HG02970 (cell line): ENCODE measurements around the gene TRIM65.

Source experiments
- ATAC-seq: cut with Tn5 transposase; IDR thresholded peaks from one replicate; pipeline ENCODE4 v1.9.1; 2021; ENCODE audit warnings: mild to moderate bottlenecking, moderate library complexity, moderate number of reproducible peaks; ENCODE audit not compliant: unreplicated experiment, low FRiP score

The TRIM65 gene, protein sequence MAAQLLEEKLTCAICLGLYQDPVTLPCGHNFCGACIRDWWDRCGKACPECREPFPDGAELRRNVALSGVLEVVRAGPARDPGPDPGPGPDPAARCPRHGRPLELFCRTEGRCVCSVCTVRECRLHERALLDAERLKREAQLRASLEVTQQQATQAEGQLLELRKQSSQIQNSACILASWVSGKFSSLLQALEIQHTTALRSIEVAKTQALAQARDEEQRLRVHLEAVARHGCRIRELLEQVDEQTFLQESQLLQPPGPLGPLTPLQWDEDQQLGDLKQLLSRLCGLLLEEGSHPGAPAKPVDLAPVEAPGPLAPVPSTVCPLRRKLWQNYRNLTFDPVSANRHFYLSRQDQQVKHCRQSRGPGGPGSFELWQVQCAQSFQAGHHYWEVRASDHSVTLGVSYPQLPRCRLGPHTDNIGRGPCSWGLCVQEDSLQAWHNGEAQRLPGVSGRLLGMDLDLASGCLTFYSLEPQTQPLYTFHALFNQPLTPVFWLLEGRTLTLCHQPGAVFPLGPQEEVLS

DNA sequence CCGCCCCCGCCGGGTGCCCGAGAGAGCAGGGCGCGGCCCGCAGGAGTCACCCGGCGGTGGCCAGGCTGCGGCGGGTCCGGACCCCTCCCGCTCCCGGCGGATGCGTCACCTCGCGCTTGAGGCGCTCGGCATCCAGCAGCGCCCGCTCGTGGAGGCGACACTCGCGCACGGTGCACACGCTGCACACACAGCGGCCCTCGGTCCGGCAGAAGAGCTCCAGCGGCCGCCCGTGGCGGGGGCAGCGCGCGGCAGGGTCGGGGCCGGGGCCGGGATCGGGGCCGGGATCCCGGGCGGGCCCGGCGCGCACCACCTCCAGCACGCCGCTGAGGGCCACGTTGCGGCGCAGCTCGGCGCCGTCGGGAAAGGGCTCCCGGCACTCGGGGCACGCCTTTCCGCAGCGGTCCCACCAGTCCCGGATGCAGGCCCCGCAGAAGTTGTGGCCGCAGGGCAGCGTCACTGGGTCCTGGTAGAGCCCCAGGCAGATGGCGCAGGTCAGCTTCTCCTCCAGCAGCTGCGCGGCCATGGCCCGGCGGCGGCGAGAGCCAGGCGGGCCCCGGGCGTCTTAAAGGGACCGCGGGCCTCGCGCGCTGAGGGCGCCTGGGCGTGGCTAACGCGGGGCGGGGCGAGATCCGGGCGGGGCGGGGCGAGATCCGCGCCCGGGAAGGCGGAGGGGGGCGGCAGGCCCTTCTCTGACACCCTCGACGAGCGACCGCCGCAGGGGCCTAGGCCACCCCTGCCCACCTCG lies at the start of gene TRIM65:
TRIM65 (minus strand) TSS at position 537 of the 745 bp plus-strand sequence; CDS start at position 523, 14 bp downstream.
- ATAC-seq: peak; percentile 47

DNA sequence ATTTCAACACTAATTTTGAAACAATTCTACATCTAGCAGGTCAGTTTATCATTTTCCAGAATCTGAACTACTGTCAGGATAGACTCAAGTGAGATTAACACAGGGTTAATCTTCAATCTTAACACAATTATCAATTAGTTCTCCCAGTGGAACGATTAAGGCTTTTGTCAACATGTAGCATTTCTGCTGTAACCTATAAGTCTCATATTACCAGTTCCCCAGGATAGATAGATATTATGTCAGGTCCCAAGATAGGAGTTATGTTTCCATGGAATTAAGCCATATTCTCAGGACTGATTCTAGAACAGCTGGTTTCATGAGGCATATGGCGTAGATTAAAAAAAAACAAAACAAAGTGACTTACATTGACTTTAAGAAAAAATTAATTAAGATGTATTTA lies 48.5 kb upstream of the TRIM65 start:
- ATAC-seq: no peak

DNA sequence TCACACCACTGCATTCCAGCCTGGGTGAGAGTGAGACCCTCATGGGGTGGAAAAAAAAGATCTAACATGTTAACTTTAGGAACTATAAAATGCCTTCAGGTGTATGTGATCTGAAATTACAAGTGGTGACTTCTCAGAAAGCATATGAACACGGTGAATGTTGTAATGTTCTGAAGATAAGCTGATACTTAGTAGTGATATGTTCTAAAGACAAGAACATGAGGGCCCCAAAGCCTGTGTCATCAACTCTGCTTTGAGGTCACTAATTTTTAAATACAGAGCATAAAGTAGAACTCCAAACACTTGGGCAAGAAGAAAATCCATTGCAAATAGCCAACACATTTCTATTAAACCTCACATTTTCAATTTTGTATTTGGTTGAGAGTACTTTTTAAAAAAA lies 46.7 kb upstream of the TRIM65 start:
- ATAC-seq: no peak

DNA sequence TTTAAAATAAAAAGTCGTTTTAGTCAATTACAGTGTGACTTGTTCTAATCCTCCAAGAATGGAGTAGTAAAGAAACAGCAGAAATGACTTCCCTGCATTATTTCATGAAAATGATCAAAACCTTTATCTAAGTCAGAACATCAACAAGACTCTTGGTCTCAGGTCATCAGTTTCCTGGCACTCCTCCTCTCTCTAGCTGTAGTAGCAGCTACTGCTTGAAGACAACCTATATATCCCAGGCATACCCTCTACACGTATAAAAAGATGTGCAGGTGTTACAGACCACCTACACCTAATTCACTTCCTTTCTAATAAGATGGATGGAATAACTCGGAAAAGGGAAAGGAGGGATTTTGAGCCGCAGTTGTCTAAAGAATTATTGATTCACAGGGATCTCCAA lies 45.7 kb upstream of the TRIM65 start:
- ATAC-seq: no peak

DNA sequence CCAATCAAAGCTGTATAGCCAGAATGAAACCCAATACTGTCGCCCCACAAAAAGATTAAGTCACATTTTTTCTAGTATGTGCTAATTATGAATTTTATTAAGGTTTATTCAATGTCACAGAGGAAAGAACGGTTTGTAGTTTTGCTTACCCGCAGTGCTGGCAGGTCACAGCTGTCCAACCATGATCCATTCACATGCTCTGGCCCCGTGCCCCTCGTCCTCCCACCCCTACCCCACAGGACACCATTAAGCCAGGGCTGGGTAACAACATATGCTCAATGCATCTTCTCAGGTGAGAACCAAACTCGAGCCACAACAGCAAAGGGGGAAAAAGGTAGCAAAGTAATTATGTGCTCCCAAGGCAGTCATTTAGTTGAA lies 44.7 kb upstream of the TRIM65 start:
- no peak for ATAC-seq

DNA sequence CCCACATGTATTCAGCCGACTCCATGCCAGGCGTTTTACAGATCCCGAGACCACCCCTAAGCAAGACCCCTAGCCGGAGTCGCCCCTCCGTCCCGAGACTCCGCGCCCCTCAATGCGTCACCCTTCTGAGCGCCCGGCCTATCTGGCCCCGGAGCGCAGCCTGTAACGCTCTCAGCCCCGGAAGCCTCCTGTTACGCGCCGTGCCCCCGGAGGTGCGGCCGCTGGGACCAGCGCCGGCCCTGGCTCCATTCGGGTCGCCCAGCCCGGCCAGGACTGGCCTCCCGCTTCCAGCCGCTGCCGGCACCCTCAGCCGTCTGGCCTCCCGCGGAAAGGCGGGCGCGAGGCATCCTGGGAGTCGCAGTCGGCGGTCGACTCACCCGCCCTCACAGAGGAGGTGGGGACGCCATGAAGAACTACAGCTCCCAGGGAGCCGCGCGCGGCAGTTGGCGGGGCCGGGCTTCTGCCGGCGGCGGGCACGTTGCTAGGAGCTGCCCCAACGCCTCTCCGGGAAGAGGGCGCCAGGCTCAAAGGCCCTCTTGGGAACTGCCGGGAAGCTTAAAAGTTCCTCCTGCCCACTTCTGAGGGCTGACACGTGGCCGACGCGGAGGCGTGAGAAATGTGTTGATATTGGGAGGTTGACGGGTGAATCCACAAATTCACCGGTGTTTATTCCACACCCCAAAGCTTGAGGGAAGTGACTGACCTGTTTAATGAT lies 44.1 kb upstream of the TRIM65 start, which contains the start of gene FBF1:
FBF1 (minus strand) TSS at position 316 of the 715 bp plus-strand sequence. CDS start 2,893 bp downstream, outside the sequence.
- ATAC-seq: peak; percentile 83

DNA sequence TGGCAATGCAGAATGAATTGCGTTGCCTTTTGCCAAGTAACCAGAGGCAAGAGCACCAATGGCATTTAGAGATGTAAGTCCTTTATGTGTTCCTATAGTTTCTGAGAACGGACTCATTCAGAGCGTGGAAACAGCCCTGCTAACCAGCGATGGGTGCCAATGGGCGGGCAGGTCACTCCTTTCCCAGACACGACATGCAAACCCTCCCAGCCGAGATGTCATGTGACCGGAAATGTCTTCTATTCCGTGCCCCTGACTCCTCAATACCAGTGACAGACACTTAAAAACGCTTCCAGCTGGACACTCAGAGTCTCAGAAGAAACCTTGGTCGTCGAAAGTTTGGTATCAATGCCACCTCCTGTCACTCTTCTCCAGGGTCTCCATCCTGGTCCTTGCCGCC lies 40.9 kb upstream of the TRIM65 start:
- ATAC-seq: no peak

DNA sequence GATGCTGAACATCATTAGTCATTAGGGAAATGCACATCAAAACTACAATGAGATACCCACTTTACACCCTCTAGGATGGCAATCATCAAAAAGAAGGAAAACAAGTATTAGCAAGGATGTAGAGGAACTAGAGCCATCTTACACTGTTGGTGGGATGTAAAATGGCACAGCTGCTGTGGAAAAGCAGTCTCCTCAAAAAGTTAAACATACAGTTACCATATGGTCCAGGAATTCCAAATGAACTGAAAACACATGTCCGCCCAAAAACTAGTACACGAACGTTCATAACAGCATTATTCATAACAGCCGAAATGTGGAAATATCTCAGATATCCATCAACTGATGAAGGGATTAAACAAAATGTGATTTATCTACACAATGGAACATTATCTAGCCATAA lies 37.1 kb upstream of the TRIM65 start:
- ATAC-seq: no peak

DNA sequence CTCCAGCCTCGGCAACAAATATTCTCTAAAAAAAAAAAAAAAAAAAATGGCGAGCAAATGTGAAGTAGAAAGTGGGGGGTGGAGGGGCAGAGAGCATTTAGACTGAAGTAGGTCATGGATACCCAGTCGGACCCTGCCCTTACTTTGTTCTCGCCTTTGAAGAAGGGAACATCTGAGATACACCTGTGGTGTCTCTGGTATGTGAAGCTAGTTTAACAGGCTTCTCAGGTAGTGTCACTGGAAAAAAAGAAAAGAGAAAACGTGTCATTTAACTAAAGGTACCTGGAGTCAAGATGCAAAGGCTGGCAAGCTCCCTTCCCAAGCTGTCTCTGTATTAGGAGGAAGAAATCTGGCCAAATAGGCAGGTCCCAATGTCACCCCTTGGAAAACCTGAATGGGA lies 36.1 kb upstream of the TRIM65 start:
- ATAC-seq: no peak

DNA sequence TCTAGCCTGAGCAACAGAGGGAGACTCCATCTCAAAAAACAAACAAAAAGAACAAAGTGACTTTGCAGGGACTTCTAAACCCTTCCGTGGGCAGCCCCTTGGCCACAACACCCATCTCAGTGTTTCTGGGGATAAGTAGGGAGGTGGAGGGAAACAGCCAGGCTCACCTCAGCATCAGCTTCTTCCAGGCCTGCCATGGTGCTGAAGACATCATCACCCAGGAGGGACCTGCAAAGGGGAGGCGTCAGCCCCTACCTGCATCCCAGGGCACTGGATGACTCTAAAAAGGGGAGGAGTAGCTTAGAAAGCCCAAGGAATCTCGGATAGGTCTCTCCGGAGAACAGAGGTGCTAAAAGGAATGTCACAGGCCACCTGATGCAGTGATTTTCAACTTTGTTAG lies 34.3 kb upstream of the TRIM65 start:
- ATAC-seq: no peak

DNA sequence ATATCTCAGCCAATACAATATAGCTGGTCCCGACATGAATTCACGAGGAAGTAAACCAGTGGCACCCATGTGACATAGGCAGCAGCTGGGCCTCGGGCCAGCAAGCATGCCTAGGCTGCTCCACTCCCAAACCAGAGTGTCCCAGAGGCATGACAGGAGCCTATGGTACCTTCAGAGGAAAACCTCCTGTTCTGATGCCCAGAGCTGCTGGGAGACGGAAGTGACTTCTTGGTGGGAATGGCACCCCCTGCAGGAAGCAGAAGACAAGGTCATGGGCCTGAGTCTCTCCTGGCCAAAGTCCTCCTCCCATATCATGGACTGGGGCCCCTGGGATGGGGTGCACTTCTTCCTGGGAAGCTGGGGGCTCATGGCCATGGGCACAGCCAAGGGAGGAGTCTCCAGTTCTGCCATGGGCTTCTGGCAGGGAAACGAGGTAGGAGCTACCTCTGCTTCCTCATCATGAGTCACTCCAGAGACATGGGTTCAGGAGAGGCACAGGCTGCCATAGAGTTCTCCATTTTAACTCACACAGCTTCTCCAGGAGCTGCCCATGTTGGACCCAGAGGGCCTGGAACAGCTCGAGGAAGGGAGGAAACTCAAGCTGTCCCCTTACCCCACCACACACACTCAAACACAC lies 30.7 kb upstream of the TRIM65 start:
- no peak for ATAC-seq

DNA sequence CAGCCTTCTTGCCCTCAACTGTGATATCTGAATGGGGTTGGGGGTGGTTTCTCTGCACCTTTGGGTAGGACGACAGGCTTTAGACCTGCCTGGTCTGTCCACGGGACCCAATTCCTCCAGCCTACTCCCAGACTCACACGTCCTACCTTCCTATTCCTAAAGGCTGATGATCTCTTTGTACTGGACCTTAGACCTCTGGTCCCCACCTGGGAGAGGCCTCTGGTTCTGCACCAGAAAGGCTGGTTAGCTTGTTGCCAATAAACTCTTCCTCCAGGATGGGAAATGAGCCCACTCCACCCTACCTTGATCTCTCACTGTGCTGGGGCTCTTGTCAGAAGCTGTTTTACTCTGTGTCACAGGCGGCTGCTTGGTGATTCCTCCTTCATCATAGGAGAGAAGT lies 29.7 kb upstream of the TRIM65 start:
- no peak for ATAC-seq

DNA sequence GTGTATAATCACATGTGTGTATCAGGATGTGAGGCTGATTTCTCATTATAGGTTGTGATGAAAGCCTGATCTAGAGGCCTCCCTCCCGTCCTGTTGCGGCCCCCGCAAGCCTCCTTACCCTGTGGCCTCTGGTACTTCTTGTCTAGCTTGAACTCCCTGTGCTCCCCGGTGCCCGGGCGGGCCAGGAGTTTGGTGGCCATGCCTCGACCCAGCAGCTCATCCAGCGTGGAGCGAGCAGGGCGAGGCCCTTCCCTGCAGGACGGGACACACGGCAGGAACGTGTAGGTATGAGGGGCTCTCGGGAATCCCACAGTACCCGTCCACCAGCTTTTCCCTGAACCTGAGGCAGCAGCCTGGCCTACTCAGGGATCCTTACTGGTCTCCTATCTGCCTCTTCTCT lies 29.2 kb upstream of the TRIM65 start:
- no peak for ATAC-seq

DNA sequence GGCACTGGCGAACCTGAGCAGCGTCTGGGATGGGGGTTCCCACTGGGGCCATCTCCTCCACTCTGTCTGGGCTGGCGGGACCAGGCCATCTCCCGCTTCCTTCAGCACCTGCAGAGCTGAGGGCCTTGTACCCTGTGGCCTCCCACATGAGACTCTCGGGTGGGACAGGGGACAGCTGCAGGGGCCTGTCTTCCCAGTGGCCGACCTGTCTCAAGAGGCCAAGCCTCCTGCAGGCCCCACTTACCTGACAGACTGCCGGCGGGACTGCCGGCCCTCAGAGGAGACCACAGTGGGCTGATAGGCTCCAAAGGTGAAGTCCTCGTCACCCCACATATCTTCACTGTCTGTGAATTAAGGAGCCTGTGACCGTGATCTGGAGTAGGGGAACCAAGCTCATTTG lies 28.4 kb upstream of the TRIM65 start:
- no peak for ATAC-seq

DNA sequence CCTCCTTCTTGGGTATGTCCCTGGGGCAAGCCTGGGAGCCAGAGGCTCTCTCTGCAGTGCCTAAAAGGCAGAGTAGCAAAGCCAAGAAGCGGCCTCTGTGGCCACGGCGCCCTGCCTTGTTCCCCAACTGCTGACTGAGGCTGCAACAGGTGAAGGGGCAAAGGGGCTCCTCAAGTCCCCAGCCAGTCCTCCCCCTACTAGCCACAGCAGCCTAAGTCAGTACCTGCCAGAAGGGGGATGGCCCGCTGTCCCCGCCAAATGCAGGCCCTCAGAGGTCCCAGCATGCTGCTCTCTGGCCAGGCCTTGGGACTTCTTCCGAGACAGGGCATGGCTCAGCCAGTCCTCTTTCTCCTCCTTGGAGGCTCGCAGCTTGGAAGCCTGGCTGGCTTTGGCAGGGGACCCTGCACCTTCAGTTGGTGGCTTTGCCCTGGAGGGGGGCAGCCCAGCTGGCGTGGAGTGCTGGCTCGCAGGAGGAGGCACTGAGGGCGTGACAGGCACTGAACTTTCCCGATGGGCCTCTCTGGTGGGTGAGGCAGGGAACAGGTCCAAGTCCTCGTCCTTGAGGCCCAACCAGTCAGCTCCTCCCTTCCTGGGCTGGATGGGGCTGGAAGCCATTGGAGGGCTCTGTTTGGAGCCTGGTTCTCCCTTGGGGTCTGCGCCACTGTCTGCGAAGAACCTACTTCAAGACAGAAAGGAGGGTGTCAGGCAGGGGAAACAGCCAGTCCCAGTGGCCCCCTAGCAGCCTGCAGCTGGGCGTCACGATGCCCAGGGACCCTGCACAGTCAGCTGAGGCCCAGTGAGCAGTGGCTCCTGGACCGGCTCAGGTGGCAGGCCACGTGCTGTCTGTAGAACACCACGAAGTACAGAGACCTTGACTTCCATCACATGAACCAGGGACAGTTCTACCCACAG lies 26.5 kb upstream of the TRIM65 start:
- no peak for ATAC-seq

DNA sequence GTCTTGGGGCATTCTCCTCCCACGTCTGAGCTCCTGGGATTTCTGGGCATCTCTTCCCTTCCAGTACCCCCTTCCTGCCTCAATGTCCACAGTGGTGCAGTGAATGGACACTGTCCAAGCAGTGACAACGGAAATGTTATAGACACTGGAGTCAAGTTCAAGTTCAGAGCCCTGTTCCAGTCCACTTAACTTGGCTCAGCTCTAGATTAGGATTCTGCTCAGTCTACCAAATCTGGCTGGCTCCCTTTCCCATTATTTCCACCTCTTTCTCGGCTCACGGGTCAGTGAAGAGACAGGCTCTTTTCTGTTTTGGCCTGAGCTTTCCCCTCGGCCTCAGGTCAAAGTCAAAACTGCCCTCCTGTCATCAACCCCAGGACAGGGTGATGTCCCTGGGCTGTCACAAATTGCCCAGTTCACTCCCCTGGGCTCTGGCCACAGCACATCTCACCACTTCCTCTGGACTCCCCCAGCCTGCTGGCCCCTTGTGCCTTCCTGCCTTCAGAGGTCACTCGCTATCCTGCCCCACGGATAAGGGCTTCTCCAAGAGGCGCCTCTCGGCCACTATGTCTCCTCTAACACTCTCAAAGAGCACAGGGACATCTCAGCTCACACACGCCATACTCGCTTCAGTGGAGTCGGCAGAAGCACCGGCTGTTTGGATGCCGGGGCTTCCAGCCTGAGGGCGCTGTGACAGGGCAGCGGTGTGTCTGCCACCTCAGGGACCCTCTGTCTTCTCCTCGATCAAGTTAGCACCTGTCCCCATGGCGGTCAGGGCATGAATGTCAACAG lies 25.6 kb upstream of the TRIM65 start:
- no peak for ATAC-seq

DNA sequence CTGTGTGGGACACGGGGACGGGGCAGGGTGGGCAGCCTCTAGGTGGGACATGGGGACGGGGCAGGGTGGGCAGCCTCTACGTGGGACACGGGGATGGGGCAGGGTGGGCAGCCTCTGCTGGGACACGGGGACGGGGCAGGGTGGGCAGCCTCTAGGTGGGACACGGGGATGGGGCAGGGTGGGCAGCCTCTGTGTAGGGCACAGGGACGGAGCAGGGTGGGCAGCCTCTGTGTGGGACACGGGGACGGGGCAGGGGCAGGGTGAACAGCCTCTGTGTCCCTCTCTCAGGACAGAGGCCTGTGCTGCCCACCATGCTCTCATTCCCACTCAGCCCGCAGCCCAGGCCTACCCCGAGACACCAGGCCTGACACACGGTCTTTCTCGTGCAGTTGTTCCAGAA lies 24.8 kb upstream of the TRIM65 start:
- ATAC-seq: no peak

DNA sequence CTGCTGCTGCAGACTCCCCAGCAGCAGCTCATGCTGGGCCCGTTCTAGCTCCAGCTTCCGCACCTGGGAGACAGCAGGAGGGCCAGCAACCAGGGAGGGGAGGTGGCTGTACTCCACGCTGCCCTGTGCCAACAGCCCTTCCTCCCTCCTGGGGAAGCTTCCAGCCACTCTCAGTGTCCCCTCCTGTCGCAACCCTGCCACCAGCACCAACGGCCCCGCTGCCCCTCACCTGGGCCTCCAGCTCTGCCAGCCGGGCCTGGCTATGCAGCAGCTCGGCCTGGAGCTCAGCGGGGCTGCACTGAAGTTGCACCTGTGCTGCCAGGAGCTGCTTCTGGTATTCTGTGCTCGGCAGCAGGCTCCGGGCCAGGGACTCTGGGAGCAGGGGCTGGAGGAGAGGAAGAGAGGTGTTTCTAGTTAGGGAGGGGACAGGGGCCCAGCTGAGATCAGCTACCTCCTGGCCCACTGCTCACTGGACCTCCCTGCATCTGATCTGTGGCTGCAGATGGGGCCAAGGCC lies 23.4 kb upstream of the TRIM65 start:
- ATAC-seq: no peak
